IMR-90 (cell line): ENCODE data around the gene SOBP. TPM values are rescaled to one million over a fixed set of nuclear protein-coding genes. Genes with fewer than 3 reads are reported as not detected.

Experiments
- ATAC-seq: fragments of 200-7000 bp; cut with Tn5 transposase; 2 replicates; pipeline ENCODE4 v1.9.1; 2020; ENCODE audit warnings: low read depth, mild to moderate bottlenecking, moderate library complexity
- BruUV-seq: library from RNA; stranded (reverse); fragments of 400-500 nt; replicated peaks from 2 replicates; lab custom pipeline; 2021; lab: Mats Ljungman, UMichigan
- CTCF ChIA-PET: fragments of 300-600 bp; formaldehyde crosslinking; extraction: SDS; loops from one replicate; lab custom pipeline; 2021; ENCODE audit warnings: antibody characterized with exemption; lab: Yijun Ruan, JAX
- POLR2A ChIA-PET: fragments of 300-600 bp; sonication (Branson Sonifier 250); formaldehyde crosslinking; loops from one replicate; lab custom pipeline; 2022; ENCODE audit warnings: antibody characterized with exemption; ENCODE audit not compliant: unreplicated experiment; lab: Charles Lee
- DNase-seq: peaks from one replicate; pipeline ENCODE4 v3.0.0; 2013
- H2AFZ ChIP-seq: replicated peaks from 2 replicates; pipeline ENCODE3; 2013; ENCODE audit warnings: low read length, mild to moderate bottlenecking; ENCODE audit not compliant: poor library complexity
- H2AK5ac ChIP-seq: 2 replicates; pipeline ENCODE4 v1.6.1; 2013; ENCODE audit warnings: low read depth, low read length, inconsistent platforms
- H2AK9ac ChIP-seq: replicated peaks from 2 replicates; pipeline ENCODE3; 2013; ENCODE audit warnings: mild to moderate bottlenecking, low read depth, low read length, moderate library complexity; ENCODE audit not compliant: poor library complexity
- H2BK120ac ChIP-seq: 2 replicates; pipeline ENCODE4 v1.6.1; 2013; ENCODE audit warnings: low read depth, low read length, inconsistent platforms
- H2BK15ac ChIP-seq: 3 replicates; pipeline ENCODE4 v1.6.1; 2013; ENCODE audit warnings: low read depth, low read length, inconsistent platforms
- H2BK20ac ChIP-seq: 2 replicates; pipeline ENCODE4 v1.6.1; 2013; ENCODE audit warnings: low read depth, mild to moderate bottlenecking, inconsistent platforms, low read length, moderate library complexity
- H2BK5ac ChIP-seq: 2 replicates; pipeline ENCODE4 v1.6.1; 2013; ENCODE audit warnings: mild to moderate bottlenecking, low read depth, low read length, inconsistent platforms; ENCODE audit not compliant: poor library complexity, severe bottlenecking
- H3K14ac ChIP-seq: replicated peaks from 2 replicates; pipeline ENCODE4 v1.6.1; 2013; ENCODE audit warnings: low read depth, low read length, inconsistent platforms
- H3K18ac ChIP-seq: 2 replicates; pipeline ENCODE4 v1.6.1; 2013; ENCODE audit warnings: low read depth, low read length, control low read depth
- H3K23ac ChIP-seq: 2 replicates; pipeline ENCODE4 v1.6.1; 2013; ENCODE audit warnings: low read depth, low read length, inconsistent platforms
- H3K27ac ChIP-seq: 2 replicates; pipeline ENCODE4 v1.5.1; 2013; ENCODE audit warnings: mild to moderate bottlenecking, control low read depth, low read length; ENCODE audit not compliant: insufficient read depth
- H3K27me3 ChIP-seq: 2 replicates; pipeline ENCODE4 v1.6.1; 2013; ENCODE audit warnings: low read length; ENCODE audit not compliant: control insufficient read depth, insufficient read depth
- H3K36me3 ChIP-seq: 2 replicates; pipeline ENCODE4 v1.6.1; 2013; ENCODE audit warnings: low read length, mixed read lengths; ENCODE audit not compliant: control insufficient read depth, insufficient read depth
- H3K4ac ChIP-seq: 2 replicates; pipeline ENCODE4 v1.6.1; 2013; ENCODE audit warnings: low read depth, low read length, inconsistent platforms
- H3K4me1 ChIP-seq: 2 replicates; pipeline ENCODE4 v1.6.1; 2013; ENCODE audit warnings: low read length, mixed read lengths; ENCODE audit not compliant: control insufficient read depth, insufficient read depth
- H3K4me2 ChIP-seq: 2 replicates; pipeline ENCODE4 v1.6.1; 2013; ENCODE audit warnings: low read depth, mild to moderate bottlenecking, control low read depth, low read length, moderate library complexity
- H3K4me3 ChIP-seq: 2 replicates; pipeline ENCODE4 v1.5.1; 2013; ENCODE audit warnings: low read depth, mild to moderate bottlenecking, control low read depth, low read length, moderate library complexity; ENCODE audit not compliant: insufficient read depth
- H3K56ac ChIP-seq: 2 replicates; pipeline ENCODE4 v1.6.1; 2013; ENCODE audit warnings: low read length, inconsistent platforms; ENCODE audit not compliant: insufficient read depth; ENCODE audit errors: extremely low read depth
- H3K79me1 ChIP-seq, 2 experiments: 2 replicates each; pipeline ENCODE4 v1.6.1; 2013; ENCODE audit warnings: low read length in 2 of 2, inconsistent platforms in 1 of 2, low read depth in 1 of 2
- H3K9ac ChIP-seq: 2 replicates; pipeline ENCODE4 v1.6.1; 2013; ENCODE audit warnings: low read depth, low read length, control low read depth
- H3K9me1 ChIP-seq: 2 replicates; pipeline ENCODE4 v1.6.1; 2013; ENCODE audit warnings: low read length, inconsistent platforms; ENCODE audit not compliant: insufficient read depth
- H3K9me3 ChIP-seq: 2 replicates; pipeline ENCODE4 v1.6.1; 2013; ENCODE audit warnings: low read length; ENCODE audit not compliant: control insufficient read depth, insufficient read depth
- H4K20me1 ChIP-seq: 2 replicates; pipeline ENCODE4 v1.6.1; 2013; ENCODE audit warnings: low read length, inconsistent platforms; ENCODE audit not compliant: insufficient read depth
- H4K5ac ChIP-seq: 2 replicates; pipeline ENCODE4 v1.6.1; 2013; ENCODE audit warnings: mild to moderate bottlenecking, low read depth, low read length, control low read depth
- H4K8ac ChIP-seq, 2 experiments: 2 replicates each; pipeline ENCODE4 v1.6.1; 2013; ENCODE audit warnings: low read depth in 2 of 2, low read length in 2 of 2, control low read depth in 1 of 2, inconsistent platforms in 1 of 2
- H4K91ac ChIP-seq: 2 replicates; pipeline ENCODE4 v1.6.1; 2013; ENCODE audit warnings: low read depth, low read length, inconsistent platforms; ENCODE audit not compliant: insufficient read depth
- CTCF ChIP-seq: conservative IDR thresholded peaks from 2 replicates; pipeline ENCODE4 v1.5.1; 2012; ENCODE audit warnings: mild to moderate bottlenecking, low read depth, low read length, improper control_type of control experiment
- MAZ ChIP-seq: IDR thresholded peaks from 2 replicates; pipeline ENCODE4 v1.6.1; 2012; ENCODE audit warnings: low read depth, mild to moderate bottlenecking, low read length, improper control_type of control experiment, moderate library complexity, borderline replicate concordance
- WGBS, 2 experiments: methylation state at CpG; one replicate each; pipeline versions ENCODE4 v1.1.5 to v1.1.7; 2013; ENCODE audit warnings: missing lambda C conversion rate in 2 of 2; ENCODE audit not compliant: insufficient read length in 1 of 2; ENCODE audit errors: extremely low coverage in 2 of 2; 5-methylcytosine and 5-hydroxymethylcytosine counted together
- dilution Hi-C: fragments of 300-500 bp; cut with HindIII; formaldehyde crosslinking; loops from one replicate; pipeline ENCODE4 v1.14.3; 2018; ENCODE audit warnings: low sequenced_read_pairs; ENCODE audit not compliant: unreplicated experiment
- in situ Hi-C: fragments of 300-500 bp; cut with MboI; formaldehyde crosslinking; loops from 3 replicates; pipeline ENCODE4 v1.14.3; 2019; ENCODE audit warnings: low sequenced_read_pairs, inconsistent platforms, mixed read lengths
- intact Hi-C: fragments of 100-400 bp; cut with micrococcal nuclease; formaldehyde crosslinking; loops from 2 replicates; pipeline ENCODE4 v1.10.0; 2022
- polyA plus RNA-seq, 3 experiments: library from polyadenylated mRNA; depleted of rRNA; stranded (reverse); fragments of >200 nt; gene quantifications; 2 replicates each; pipeline ENCODE4 v1.2.3, GENCODE V29; 2012; ENCODE audit warnings: low replicate concordance in 1 of 3
- total RNA-seq: library from RNA; depleted of rRNA; stranded (reverse); fragments of >200 nt; gene quantifications from 2 replicates; pipeline ENCODE4 v1.2.3, GENCODE V29; 2012

SOBP gene
- total and polyA plus RNA-seq, 2 of the 4 experiments (the other 2 are of a cell fraction) = 0.60 to 0.72 TPM

GRCh38 chr6:107444277-107444676 lies 45.6 kb upstream of the SOBP start:
- no peaks in the 10 kb centered on the region for H3K36me3 ChIP-seq
- no peak overlapping the region; the same call in 1 of the 2 replicates for H2AK5ac ChIP-seq
- ChIA-PET CTCF (interaction anchor here (1.1 to 1.4 kb wide), 2 partner anchors 10 to 126 kb away, joined by 4 read pairs; no protein-coding TSS in a partner anchor), POLR2A (interaction anchor here (0.6 to 1.0 kb wide), 2 partner anchors 15 to 198 kb away, joined by 3 to 4 read pairs; partner anchors contain the start of gene PDSS2)
- no peak overlapping the region for H4K5ac ChIP-seq
- no peak overlapping the region for H2BK20ac ChIP-seq
- DNase-seq = peak; percentile 15
- peak overlapping the region; percentile 45; the same call in 1 of the 2 replicates for H3K4ac ChIP-seq
- peak; percentile 62; the same call in 1 of the 2 replicates for ATAC-seq
- no peak overlapping the region for H4K91ac ChIP-seq
- peaks cover 11% of the 10 kb centered on the region for H3K9me3 ChIP-seq
- peak overlapping the region; percentile 41 for H3K4me2 ChIP-seq
- no peak overlapping the region for H2AK9ac ChIP-seq
- H3K23ac ChIP-seq = no peak overlapping the region
- no peak overlapping the region for H3K56ac ChIP-seq
- H4K8ac ChIP-seq = no peak overlapping the region
- BruUV-seq = no TSS peak
- no peak overlapping the region for H2BK15ac ChIP-seq
- peak overlapping the region; percentile 32; the same call in 1 of the 2 replicates for H2BK120ac ChIP-seq
- no peak overlapping the region; the same call in 1 of the 2 replicates for H3K14ac ChIP-seq
- no peaks in the 10 kb centered on the region for H3K27me3 ChIP-seq
- no peaks in the 10 kb centered on the region for H3K9me1 ChIP-seq
- peaks cover 28 to 38% of the 10 kb centered on the region in 2 experiments for H3K79me1 ChIP-seq
- peak overlapping the region; percentile 25; the same call in 1 of the 2 replicates for H3K18ac ChIP-seq
- H4K20me1 ChIP-seq = no peaks in the 10 kb centered on the region
- intact Hi-C loops = no loop called here
- H3K9ac ChIP-seq = no peak overlapping the region
- H3K27ac ChIP-seq = no peak overlapping the region
- no peak overlapping the region for H2AFZ ChIP-seq
- peaks cover 6% of the 10 kb centered on the region for H3K4me1 ChIP-seq
- peak overlapping the region; percentile 39 for H2BK5ac ChIP-seq
- H3K4me3 ChIP-seq = no peak overlapping the region
- in situ Hi-C loops = no loop called here
- WGBS, 2 experiments = no CpG with 5 or more reads among the region's 1 CpG
- dilution Hi-C loops = no loop called here
- TF ChIP-seq CTCF = no peak
- TF ChIP-seq MAZ = no peak
